GM19455 (cell line): ENCODE measurements around the gene IMMP2L.
"Not testable (repeated sequence)": the region's sequence is repeated elsewhere in the genome, so short reads cannot be mapped to it uniquely, and the experiment has no call there.

Source experiments
- ATAC-seq: cut with Tn5 transposase; IDR thresholded peaks from one replicate; pipeline ENCODE4 v1.9.1; 2021; ENCODE audit not compliant: unreplicated experiment

IMMP2L gene

DNA sequence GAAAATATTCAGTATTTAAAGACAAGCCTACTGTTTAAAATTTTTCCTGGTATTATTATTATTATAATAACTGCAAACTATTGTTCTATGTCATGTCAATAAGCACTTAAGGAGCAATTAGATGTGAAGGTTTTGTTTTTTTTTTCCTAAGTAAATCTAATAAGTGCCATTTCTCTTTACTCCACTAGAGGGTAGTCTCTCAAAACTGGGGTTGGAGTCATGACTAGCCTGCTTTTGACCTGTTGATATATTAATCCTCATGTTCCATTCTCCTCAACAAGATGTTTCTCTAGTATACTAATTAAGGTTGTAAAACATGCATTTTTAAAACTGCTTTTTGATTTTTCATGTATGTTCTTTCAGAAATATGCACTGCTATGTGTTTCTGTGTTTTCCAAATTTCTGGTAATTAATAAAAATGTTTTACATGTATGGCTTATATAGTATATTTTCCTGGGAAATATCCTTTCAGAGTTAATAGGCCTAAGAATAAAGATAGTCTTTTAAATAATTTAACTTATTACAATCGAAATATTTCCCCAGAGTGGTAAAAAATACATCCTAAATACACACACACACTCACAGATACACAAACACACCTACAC is 472.4 kb downstream of the IMMP2L start:
- ATAC-seq: no peak

DNA sequence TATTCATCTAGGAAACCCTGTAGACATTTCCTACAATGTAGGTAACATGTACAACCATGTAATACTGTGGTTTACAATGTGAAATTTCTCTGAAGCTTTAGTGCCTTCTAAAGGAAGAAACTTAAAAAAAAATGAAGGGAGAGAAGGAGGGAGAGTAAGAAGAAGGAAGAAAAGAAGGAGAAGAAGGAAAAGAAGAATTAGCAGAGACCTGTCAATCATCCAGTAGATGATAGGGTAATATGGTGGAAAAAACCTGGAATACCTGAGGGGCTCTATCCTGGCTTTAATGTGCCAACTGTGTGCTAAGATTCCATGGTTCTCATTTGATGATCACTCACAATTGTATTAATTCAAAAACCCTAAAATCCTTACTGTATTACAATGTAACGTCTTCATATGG is 474.0 kb downstream of the IMMP2L start:
- ATAC-seq: no peak

GRCh38 chr7:111086532-111086931 is 475.8 kb downstream of the IMMP2L start:
- no peak for ATAC-seq

- no peak for ATAC-seq
Observed at GRCh38 chr7:111085356-111085755, 476.9 kb downstream of the IMMP2L start.

DNA sequence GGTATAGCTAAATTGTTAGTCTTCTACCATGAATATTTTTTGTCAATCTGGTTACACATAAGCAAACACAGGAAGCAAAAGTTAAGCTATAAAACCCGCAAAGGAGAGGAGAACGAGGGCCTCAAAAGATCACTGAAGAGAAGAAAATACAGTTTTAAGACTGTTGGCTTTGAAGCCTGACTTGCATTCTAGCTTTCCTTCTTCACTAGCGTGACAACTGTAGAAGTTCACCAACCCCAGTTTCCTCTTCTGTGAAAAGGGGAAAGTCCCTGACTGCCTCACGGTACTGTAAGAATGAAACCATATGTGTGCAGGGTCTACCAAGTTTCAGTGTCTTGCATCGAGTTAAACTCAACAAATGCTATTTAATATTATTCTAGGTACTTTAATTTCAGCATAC is 478.9 kb downstream of the IMMP2L start:
- peak; percentile 99 for ATAC-seq

- ATAC-seq: no peak
Observed at GRCh38 chr7:111082351-111082750, 479.9 kb downstream of the IMMP2L start.

GRCh38 chr7:111081546-111082267 is 480.6 kb downstream of the IMMP2L start:
- ATAC-seq: no peak

- peak; percentile 26 for ATAC-seq
Observed at GRCh38 chr7:111080495-111081105, 481.7 kb downstream of the IMMP2L start.

DNA sequence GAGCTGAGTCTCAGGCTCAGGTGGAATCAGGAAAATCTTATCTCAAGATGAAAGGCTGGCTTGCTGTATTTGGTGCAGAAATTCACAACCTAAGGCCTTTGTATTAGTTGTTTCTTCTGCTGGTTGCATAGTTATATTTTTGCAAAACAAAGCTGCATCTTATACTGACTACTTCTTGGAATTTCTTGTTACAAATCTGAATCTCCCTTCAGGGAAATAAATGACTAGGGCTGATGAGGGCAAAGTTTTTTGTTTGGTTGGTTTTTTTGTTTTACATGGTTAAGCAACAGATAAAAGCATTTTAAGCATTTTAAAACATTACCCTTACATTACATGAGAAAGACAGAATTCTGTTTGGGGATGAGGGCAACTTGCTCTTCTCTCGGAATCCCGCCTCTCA is 485.3 kb downstream of the IMMP2L start:
- ATAC-seq: no peak

GRCh38 chr7:111076205-111076604 is 486.1 kb downstream of the IMMP2L start:
- ATAC-seq: no peak

- ATAC-seq: no peak
Observed at GRCh38 chr7:111075498-111075897, 486.8 kb downstream of the IMMP2L start.

DNA sequence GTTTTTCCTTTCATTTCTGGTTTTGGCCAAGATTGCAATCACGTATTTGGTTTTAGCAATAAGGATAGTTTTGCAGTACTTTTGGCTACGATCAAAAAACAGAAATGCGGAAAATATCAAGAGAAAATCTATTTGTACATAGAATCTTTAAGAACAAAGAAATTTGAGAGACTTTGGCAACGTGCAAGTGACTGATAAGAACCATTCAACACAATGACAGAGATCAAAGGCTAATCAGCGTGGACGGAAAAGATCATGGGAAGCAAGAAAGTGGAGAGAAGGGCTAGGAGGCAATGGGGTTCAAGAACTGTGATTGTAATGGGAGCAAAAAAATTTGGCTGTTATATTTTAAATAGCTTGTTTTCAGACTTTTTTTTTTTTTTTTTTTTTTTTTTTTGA is 487.5 kb downstream of the IMMP2L start:
- ATAC-seq: no peak

DNA sequence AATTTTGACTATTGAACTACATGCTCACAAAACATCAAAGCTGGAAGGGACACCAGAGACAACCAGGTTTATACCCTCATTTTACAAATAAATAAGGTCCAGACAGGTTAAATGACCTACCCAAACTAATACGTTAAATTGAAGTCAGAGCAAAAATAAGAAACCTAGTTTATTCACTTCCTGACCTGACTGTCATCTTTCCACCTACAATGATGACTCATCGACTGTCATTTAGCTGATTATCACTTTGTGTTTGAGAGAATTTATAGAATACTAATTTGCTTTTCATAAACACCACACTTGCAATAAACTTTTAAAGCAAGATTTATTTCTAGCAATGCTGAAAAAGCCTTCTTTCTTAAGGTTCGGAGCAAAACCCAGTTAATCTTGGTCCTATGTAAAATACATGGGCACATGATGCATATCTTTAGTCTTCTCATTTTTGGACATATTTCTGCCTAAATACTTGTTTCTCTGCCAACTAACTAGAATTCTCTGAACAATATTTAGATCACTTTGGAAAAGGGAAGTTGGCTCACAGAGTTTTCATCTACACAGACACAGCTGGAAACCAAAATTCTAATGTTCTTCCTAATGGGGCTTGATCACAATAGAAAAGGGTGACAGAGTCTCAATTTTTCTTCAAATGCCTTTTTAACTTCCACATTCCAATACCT is 488.1 kb downstream of the IMMP2L start:
- no peak for ATAC-seq

DNA sequence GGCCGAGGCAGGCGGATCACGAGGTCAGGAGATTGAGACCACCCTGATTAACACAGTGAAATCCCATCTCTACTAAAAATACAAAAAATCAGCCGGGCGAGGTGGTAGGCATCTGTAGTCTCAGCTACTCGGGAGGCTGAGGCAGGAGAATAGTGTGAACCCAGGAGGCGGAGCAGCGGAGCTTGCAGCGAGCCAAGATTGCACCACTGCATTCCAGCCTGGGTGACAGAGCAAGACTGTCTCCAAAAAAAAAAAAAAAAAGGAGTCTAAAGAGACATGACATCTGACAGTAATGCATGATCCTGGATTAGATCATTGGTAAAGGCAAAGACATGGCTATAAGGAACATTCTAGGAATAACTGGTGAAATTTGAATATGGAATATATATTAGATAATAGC is 489.6 kb downstream of the IMMP2L start:
- not testable (repeated sequence) for ATAC-seq

GRCh38 chr7:111071556-111071955 is 490.7 kb downstream of the IMMP2L start:
- ATAC-seq: no peak

- ATAC-seq: no peak
Observed at GRCh38 chr7:111068618-111069017, 493.7 kb downstream of the IMMP2L start.

- no peak for ATAC-seq
Observed at GRCh38 chr7:111067682-111068081, 494.6 kb downstream of the IMMP2L start.

GRCh38 chr7:111067251-111067650 is 495.0 kb downstream of the IMMP2L start:
- ATAC-seq: no peak

- no peak for ATAC-seq
Observed at GRCh38 chr7:111063166-111063565, 499.1 kb downstream of the IMMP2L start.

DNA sequence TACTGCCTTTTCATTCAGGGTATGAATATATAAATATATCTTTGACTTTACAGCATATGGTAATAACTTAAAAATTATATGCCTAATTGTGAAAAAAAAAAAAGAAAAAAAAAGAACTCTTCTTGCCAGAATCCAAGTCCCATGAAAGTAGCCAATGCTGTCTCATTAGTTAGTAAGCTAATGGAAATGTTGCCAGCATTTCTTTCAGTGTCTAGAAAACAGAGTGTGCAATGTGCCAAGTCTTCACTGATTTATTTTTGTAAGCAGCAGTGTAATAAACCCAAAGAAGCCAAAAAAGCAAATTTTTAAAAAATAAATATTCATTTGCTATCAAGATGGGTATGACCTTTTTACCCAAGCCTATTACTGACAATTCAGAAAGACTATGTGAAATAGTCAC is 502.5 kb downstream of the IMMP2L start:
- ATAC-seq: no peak

DNA sequence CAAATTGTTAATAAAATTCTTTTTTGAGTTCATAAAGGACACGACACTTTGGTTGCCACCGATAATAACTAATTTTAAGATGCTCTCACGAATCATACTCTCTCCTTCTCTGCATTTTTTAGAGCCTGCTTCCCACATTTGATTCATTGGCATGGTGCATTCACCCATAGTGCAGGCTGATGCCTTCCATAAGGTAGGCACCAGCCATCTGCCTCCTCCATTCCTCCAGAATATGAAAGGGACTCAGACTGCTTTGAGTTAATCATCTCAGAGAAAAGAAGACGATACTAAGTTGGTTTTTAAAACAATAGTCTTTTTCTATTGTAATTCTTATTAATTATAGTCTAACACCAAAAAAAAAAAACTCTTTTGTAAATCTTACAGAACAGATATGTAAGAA is 505.2 kb downstream of the IMMP2L start:
- no peak for ATAC-seq

DNA sequence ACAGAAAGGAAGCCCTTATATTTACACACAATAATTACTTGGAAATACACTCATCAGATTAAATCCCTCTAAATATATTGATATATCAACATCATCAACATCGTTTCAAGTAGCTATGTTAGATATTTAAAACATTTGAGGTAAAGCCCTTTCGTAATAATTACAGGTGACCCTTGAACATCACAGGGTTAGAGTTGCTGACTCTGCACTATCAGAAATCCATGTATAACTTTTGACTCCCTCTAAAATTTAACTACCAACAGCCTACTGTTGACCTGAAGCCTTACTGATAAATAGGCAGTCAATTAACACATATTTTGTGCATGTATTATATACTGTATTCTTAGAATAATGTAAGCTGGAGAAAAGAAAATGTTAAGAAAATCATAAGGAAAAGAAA is 505.9 kb downstream of the IMMP2L start:
- no peak for ATAC-seq
